HEK293T (cell line): ENCODE measurements around the gene MEDAG.

Source experiments
- ARNT ChIP-seq: fragments of 450-650 bp; IDR thresholded peaks from 2 replicates; pipeline ENCODE4 v1.6.1; 2017; ENCODE audit warnings: mild to moderate bottlenecking
- BHLHE40 ChIP-seq: fragments of 450-650 bp; IDR thresholded peaks from 2 replicates; pipeline ENCODE4 v1.6.1; 2016; ENCODE audit warnings: mild to moderate bottlenecking, moderate library complexity, borderline replicate concordance
- ELF4 ChIP-seq: fragments of 450-650 bp; IDR thresholded peaks from 2 replicates; pipeline ENCODE4 v1.6.1; 2017; ENCODE audit warnings: antibody characterized with exemption
- FOXK2 ChIP-seq: fragments of 450-650 bp; IDR thresholded peaks from 2 replicates; pipeline ENCODE4 v1.6.1; 2016; ENCODE audit warnings: mild to moderate bottlenecking
- FOXM1 ChIP-seq: fragments of 450-650 bp; IDR thresholded peaks from 2 replicates; pipeline ENCODE4 v1.6.1; 2017; ENCODE audit warnings: mild to moderate bottlenecking, borderline replicate concordance
- HDGF ChIP-seq: fragments of 450-650 bp; IDR thresholded peaks from 2 replicates; pipeline ENCODE4 v1.6.1; 2017; ENCODE audit warnings: antibody characterized with exemption, borderline replicate concordance
- L3MBTL2 ChIP-seq: fragments of 450-650 bp; conservative IDR thresholded peaks from 2 replicates; pipeline ENCODE4 v1.6.1; 2016; ENCODE audit warnings: mild to moderate bottlenecking
- SP1 ChIP-seq: fragments of 450-650 bp; IDR thresholded peaks from 2 replicates; pipeline ENCODE4 v1.6.1; 2017
- ZNF384 ChIP-seq: fragments of 450-650 bp; IDR thresholded peaks from 2 replicates; pipeline ENCODE4 v1.6.1; 2016

- TF ChIP-seq BHLHE40, result no peak
- no peak for TF ChIP-seq HDGF
- TF ChIP-seq FOXM1, result no peak
- no peak for TF ChIP-seq L3MBTL2
- no peak for TF ChIP-seq ARNT
- TF ChIP-seq FOXK2, result no peak
- TF ChIP-seq SP1, result no peak
- TF ChIP-seq ZNF384, result no peak
- TF ChIP-seq ELF4, result no peak
Measured at GRCh38 chr13:30943881-30944280, 37.8 kb downstream of the MEDAG start.
